Adrenal gland (tissue), 5 donors: ENCODE measurements around the gene LRRN4.

Experiments used
- POLR2A ChIP-seq, 2 donors: fragments of 450-650 bp; IDR thresholded peaks; one replicate each; pipeline ENCODE4 v1.6.1; 2017; ENCODE audit warnings: antibody characterized with exemption in 2 of 2, mild to moderate bottlenecking in 2 of 2, moderate library complexity in 1 of 2
- TF ChIP-seq, protein P1 (sequence below), 6 experiments: fragments of 450-650 bp in 4 of 6; fragments of 200-600 bp in 2 of 6; sonication (generic) in 1 of 6; IDR thresholded peaks; 1 replicate in 5 of 6; 2 replicates in 1 of 6; pipeline versions ENCODE4 v1.5.1 to v1.8.0; 2016 to 2021; ENCODE audit warnings: antibody characterized with exemption in 6 of 6, mild to moderate bottlenecking in 2 of 6, moderate library complexity in 1 of 6
- donor health status: DM: no; HTN: no; CAD: no.

DNA sequence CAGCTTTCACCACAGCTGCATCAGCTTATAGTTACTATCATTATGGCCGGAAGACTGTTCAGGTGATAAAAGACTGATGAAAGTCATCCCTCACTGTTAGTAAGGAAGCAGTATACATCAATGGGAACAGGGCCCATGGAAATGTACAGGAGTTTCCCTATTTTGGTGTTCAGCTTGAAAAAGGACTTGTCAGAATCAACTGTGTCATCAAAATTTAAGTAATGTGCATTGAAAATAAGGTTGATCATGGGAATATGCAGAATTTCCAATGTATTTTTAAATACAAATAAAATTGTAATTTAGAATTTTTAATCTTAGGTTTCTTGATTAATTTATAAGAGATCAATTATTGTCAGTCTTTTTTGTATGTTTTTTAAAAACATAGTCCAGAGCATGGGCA, 16.8 kb downstream of the LRRN4 start:
- TF ChIP-seq, protein P1, sequence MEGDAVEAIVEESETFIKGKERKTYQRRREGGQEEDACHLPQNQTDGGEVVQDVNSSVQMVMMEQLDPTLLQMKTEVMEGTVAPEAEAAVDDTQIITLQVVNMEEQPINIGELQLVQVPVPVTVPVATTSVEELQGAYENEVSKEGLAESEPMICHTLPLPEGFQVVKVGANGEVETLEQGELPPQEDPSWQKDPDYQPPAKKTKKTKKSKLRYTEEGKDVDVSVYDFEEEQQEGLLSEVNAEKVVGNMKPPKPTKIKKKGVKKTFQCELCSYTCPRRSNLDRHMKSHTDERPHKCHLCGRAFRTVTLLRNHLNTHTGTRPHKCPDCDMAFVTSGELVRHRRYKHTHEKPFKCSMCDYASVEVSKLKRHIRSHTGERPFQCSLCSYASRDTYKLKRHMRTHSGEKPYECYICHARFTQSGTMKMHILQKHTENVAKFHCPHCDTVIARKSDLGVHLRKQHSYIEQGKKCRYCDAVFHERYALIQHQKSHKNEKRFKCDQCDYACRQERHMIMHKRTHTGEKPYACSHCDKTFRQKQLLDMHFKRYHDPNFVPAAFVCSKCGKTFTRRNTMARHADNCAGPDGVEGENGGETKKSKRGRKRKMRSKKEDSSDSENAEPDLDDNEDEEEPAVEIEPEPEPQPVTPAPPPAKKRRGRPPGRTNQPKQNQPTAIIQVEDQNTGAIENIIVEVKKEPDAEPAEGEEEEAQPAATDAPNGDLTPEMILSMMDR (IDR thresholded peaks at IDR 0.05): no peak
- no peak for TF ChIP-seq POLR2A (IDR thresholded peaks at IDR 0.05)
